Esophagus muscularis mucosa (tissue), 4 donors: ENCODE data around the gene ZBTB16. TPM values are rescaled to one million over a fixed set of nuclear protein-coding genes. Genes with fewer than 3 reads are reported as not detected.
A peak's percentile ranks its signal among the peaks of the same experiment; 100 is the strongest.

Experiments
- DNase-seq: peaks from one replicate; pipeline ENCODE4 v3.0.0-alpha.2; 2017; ENCODE audit errors: extremely low spot score
- H3K27ac ChIP-seq, 4 donors: fragments of 200-600 bp; sonication (generic); replicated peaks in 1 of 4; 1 replicate in 3 of 4; 2 replicates in 1 of 4; pipeline ENCODE4 v1.5.1; 2016 to 2019; ENCODE audit warnings: mild to moderate bottlenecking in 1 of 4
- H3K27me3 ChIP-seq, 4 donors: fragments of 200-600 bp; sonication (generic); one replicate each; pipeline versions ENCODE4 v1.5.1 to v1.6.0; 2016 to 2019
- H3K36me3 ChIP-seq, 4 donors: fragments of 200-600 bp; sonication (generic); one replicate each; pipeline ENCODE4 v1.5.1; 2016 to 2019
- H3K4me1 ChIP-seq, 4 donors: fragments of 200-600 bp; sonication (generic); one replicate each; pipeline ENCODE4 v1.5.1; 2016 to 2019
- H3K4me3 ChIP-seq, 4 donors: fragments of 200-600 bp; sonication (generic); 1 replicate in 2 of 4; 2 replicates in 2 of 4; pipeline ENCODE4 v1.5.1; 2016 to 2019; ENCODE audit warnings: mild to moderate bottlenecking in 4 of 4, moderate library complexity in 1 of 4
- H3K9me3 ChIP-seq, 4 donors: fragments of 200-600 bp; sonication (generic); 1 replicate in 3 of 4; 2 replicates in 1 of 4; pipeline ENCODE4 v1.5.1; 2016 to 2019
- EP300 ChIP-seq: sonication (generic); formaldehyde crosslinking; IDR thresholded peaks from one replicate; pipeline ENCODE4 v1.6.1; 2017; ENCODE audit warnings: antibody characterized with exemption
- POLR2A ChIP-seq: fragments of 450-650 bp; IDR thresholded peaks from one replicate; pipeline ENCODE4 v1.6.1; 2017; ENCODE audit warnings: antibody characterized with exemption, moderate library complexity, mild to moderate bottlenecking, low read depth
- POLR2AphosphoS5 ChIP-seq, 2 donors: sonication (generic); formaldehyde crosslinking; IDR thresholded peaks; one replicate each; pipeline ENCODE4 v1.6.1; 2017; ENCODE audit warnings: antibody characterized with exemption in 2 of 2
- WGBS: methylation state at CpG from one replicate; pipeline ENCODE4 v1.1.5; 2018; 5-methylcytosine and 5-hydroxymethylcytosine counted together
- intact Hi-C: fragments of 100-400 bp; cut with DNase I; formaldehyde crosslinking; loops from one replicate; pipeline ENCODE4 v1.15.1; 2023
- total RNA-seq, 4 donors: library from RNA; depleted of rRNA; stranded (reverse); fragments of >200 nt; gene quantifications; one replicate each; pipeline versions ENCODE4 v1.1.0 to v1.2.1, GENCODE V29; 2016
- TF ChIP-seq, protein P1 (sequence below), 3 experiments: fragments of 200-600 bp in 2 of 3; fragments of 450-650 bp in 1 of 3; sonication (generic) in 2 of 3; IDR thresholded peaks; one replicate each; pipeline ENCODE4 v1.5.1; 2017 to 2019; ENCODE audit warnings: antibody characterized with exemption in 3 of 3, mild to moderate bottlenecking in 2 of 3, moderate library complexity in 1 of 3

ZBTB16 gene
- total RNA-seq, 4 donors from 2014 or later, result 175 to 319 (median 222) TPM

- Histone ChIP-seq H3K9me3 (no peaks in the 10 kb centered on the region), H3K36me3 (peaks cover 0 to 75% (median 36%) of the 10 kb centered on the region in 4 donors), H3K4me1 (peaks cover 91 to 100% (median 97%) of the 10 kb centered on the region in 4 donors), H3K27me3 (no peaks in the 10 kb centered on the region), H3K27ac (no peak overlapping the region), H3K4me3 (no peak overlapping the region)
- intact Hi-C loops, result no loop called here
- 58% methylated on average over 3 of the region's 3 CpGs for WGBS
- TF ChIP-seq, protein P1, sequence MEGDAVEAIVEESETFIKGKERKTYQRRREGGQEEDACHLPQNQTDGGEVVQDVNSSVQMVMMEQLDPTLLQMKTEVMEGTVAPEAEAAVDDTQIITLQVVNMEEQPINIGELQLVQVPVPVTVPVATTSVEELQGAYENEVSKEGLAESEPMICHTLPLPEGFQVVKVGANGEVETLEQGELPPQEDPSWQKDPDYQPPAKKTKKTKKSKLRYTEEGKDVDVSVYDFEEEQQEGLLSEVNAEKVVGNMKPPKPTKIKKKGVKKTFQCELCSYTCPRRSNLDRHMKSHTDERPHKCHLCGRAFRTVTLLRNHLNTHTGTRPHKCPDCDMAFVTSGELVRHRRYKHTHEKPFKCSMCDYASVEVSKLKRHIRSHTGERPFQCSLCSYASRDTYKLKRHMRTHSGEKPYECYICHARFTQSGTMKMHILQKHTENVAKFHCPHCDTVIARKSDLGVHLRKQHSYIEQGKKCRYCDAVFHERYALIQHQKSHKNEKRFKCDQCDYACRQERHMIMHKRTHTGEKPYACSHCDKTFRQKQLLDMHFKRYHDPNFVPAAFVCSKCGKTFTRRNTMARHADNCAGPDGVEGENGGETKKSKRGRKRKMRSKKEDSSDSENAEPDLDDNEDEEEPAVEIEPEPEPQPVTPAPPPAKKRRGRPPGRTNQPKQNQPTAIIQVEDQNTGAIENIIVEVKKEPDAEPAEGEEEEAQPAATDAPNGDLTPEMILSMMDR (IDR thresholded peaks at IDR 0.05), result no peak
- TF ChIP-seq POLR2A, result no peak
- no peak for TF ChIP-seq POLR2AphosphoS5 (IDR thresholded peaks at IDR 0.05)
- no peak for TF ChIP-seq EP300
- DNase-seq, result no peak
These were observed 36.4 kb downstream of the ZBTB16 start for GRCh38 chr11:114095899-114096298.

DNA sequence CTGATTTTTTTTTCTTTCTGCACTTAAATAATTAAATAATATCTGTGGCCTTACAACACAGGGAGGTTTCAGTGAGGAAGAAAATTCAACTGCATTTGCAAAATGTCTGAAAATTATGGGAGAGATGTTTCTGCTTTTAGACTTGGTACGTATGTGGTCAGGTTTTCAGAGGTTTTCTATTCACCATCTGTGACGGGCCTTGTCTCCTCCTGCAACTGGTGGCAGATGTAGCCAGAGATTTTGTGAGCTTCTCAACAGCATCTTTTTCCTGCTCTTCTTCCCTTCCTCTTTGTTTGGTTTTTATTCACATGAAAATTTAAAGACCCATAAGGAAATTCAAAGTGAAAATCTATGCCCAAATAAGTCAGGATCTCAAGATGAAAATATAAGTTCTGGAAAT, 38.3 kb downstream of the ZBTB16 start:
- intact Hi-C loops, result no loop called here
- Histone ChIP-seq H3K4me1 (peaks cover 90 to 100% (median 97%) of the 10 kb centered on the region in 4 donors), H3K9me3 (no peaks in the 10 kb centered on the region), H3K27me3 (no peaks in the 10 kb centered on the region), H3K36me3 (peaks cover 0 to 60% (median 29%) of the 10 kb centered on the region in 4 donors), H3K27ac (no peak overlapping the region), H3K4me3 (no peak overlapping the region)
- TF ChIP-seq EP300 (no peak), POLR2AphosphoS5 (IDR thresholded peaks at IDR 0.05) (no peak), POLR2A (no peak)
- TF ChIP-seq, protein P1 (IDR thresholded peaks at IDR 0.05), result no peak
- DNase-seq, result no peak
- WGBS, result 80% methylated on average over 2 of the region's 2 CpGs

- Histone ChIP-seq H3K4me3 (no peak overlapping the region), H3K9me3 (no peaks in the 10 kb centered on the region), H3K36me3 (peaks cover 0 to 60% (median 25%) of the 10 kb centered on the region in 4 donors), H3K4me1 (peaks cover 91 to 100% (median 97%) of the 10 kb centered on the region in 4 donors), H3K27me3 (no peaks in the 10 kb centered on the region), H3K27ac (no peak overlapping the region)
- no peak for DNase-seq
- 73% methylated on average over 3 of the region's 3 CpGs for WGBS
- no peak for TF ChIP-seq POLR2A
- TF ChIP-seq POLR2AphosphoS5 (IDR thresholded peaks at IDR 0.05), result no peak
- TF ChIP-seq EP300, result no peak
- TF ChIP-seq, protein P1 (IDR thresholded peaks at IDR 0.05), result no peak
- intact Hi-C loops, result no loop called here
These were observed 39.4 kb downstream of the ZBTB16 start for GRCh38 chr11:114098927-114099326.

DNA sequence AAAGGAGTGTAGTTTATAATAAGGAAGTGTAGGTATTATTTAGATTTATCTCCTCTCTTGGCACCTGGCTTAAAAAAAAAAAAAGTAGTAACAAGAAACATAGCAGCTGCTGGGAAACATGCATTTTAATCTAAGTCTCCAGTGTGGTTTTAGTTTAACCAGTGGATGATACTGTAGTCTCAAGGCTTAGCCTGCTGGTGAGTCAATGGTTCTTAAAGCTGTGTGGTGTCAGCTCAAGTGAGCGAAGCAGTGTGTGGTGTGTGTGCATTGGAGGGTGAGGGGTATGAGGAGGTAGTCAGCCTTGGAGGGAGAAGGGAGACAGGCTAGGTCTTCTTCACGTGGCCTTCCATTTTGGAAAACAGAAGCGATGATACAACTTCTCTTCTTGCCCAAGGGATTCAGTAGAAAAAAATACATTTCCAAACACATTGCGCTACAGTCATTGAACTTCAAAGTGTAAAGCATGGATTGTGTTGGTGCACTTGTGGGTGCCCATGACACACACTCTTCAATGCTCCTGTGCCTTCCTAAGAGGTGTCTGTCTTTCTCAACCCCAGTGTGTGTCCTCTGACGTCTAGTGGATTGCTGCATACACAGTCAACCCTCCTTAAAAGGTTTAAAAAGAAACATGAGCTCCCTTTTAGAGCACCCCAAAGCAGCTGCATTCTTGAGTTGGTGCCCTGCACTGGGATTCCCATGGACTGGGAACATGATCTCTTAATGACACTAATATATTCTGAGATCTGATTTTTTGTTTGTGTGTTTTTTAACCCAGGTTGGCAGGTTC, 40.1 kb downstream of the ZBTB16 start:
- Histone ChIP-seq H3K9me3 (no peaks in the 10 kb centered on the region), H3K27ac (peak overlapping the region in 1 of 4 donors; percentile 9), H3K36me3 (peaks cover 1 to 60% (median 24%) of the 10 kb centered on the region in 4 donors), H3K27me3 (no peaks in the 10 kb centered on the region), H3K4me1 (peaks cover 94 to 100% (median 99%) of the 10 kb centered on the region in 4 donors), H3K4me3 (no peak overlapping the region)
- intact Hi-C loops, result no loop called here
- DNase-seq, result no peak
- TF ChIP-seq POLR2AphosphoS5 (IDR thresholded peaks at IDR 0.05) (peak in 1 of 2 donors; percentile 44), POLR2A (no peak), EP300 (no peak)
- TF ChIP-seq, protein P1 (IDR thresholded peaks at IDR 0.05), result no peak
- WGBS, result 84% methylated on average over 5 of the region's 5 CpGs
